Measurements from ENCODE around the gene ESR1.

- TF ChIP-seq, protein P1, sequence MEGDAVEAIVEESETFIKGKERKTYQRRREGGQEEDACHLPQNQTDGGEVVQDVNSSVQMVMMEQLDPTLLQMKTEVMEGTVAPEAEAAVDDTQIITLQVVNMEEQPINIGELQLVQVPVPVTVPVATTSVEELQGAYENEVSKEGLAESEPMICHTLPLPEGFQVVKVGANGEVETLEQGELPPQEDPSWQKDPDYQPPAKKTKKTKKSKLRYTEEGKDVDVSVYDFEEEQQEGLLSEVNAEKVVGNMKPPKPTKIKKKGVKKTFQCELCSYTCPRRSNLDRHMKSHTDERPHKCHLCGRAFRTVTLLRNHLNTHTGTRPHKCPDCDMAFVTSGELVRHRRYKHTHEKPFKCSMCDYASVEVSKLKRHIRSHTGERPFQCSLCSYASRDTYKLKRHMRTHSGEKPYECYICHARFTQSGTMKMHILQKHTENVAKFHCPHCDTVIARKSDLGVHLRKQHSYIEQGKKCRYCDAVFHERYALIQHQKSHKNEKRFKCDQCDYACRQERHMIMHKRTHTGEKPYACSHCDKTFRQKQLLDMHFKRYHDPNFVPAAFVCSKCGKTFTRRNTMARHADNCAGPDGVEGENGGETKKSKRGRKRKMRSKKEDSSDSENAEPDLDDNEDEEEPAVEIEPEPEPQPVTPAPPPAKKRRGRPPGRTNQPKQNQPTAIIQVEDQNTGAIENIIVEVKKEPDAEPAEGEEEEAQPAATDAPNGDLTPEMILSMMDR (IDR thresholded peaks at IDR 0.05; ENCODE audit: extremely low read depth in 1 of 2, insufficient read depth in 1 of 2, low read depth in 1 of 2, low read length in 2 of 2), result no peak
- no peak for TF ChIP-seq POLR2A (IDR thresholded peaks at IDR 0.05; ENCODE audit: low read depth, low read length)
- TF ChIP-seq, protein P2, sequence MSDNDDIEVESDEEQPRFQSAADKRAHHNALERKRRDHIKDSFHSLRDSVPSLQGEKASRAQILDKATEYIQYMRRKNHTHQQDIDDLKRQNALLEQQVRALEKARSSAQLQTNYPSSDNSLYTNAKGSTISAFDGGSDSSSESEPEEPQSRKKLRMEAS (IDR thresholded peaks at IDR 0.05; ENCODE audit: insufficient read depth, insufficient read length), result no peak
- no peak for TF ChIP-seq POLR2AphosphoS5 (IDR thresholded peaks at IDR 0.05; ENCODE audit: insufficient read depth, low read depth, low read length)
- TF ChIP-seq JUN (IDR thresholded peaks at IDR 0.05; ENCODE audit: borderline replicate concordance, insufficient read depth, insufficient read length, low read depth), result no peak
- no peak for TF ChIP-seq GATA2 (IDR thresholded peaks at IDR 0.05; ENCODE audit: insufficient read depth, insufficient read length, low read depth, low read length)
- TF ChIP-seq EZH2 (IDR thresholded peaks at IDR 0.05; ENCODE audit: borderline replicate concordance, low read depth, low read length, severe bottlenecking), result no peak
- TF ChIP-seq FOS (IDR thresholded peaks at IDR 0.05; ENCODE audit: borderline replicate concordance, insufficient read depth, low read length), result no peak
These were observed 315.6 kb downstream of the ESR1 start for GRCh38 chr6:152123076-152123475.
